Superior temporal gyrus (tissue), 1 donor: ENCODE measurements around the gene RNF207.

Experiments
- DNase-seq: peaks from one replicate; pipeline ENCODE4 v3.0.0-alpha.2; 2016; ENCODE audit errors: extremely low spot score

RNF207 gene

DNA sequence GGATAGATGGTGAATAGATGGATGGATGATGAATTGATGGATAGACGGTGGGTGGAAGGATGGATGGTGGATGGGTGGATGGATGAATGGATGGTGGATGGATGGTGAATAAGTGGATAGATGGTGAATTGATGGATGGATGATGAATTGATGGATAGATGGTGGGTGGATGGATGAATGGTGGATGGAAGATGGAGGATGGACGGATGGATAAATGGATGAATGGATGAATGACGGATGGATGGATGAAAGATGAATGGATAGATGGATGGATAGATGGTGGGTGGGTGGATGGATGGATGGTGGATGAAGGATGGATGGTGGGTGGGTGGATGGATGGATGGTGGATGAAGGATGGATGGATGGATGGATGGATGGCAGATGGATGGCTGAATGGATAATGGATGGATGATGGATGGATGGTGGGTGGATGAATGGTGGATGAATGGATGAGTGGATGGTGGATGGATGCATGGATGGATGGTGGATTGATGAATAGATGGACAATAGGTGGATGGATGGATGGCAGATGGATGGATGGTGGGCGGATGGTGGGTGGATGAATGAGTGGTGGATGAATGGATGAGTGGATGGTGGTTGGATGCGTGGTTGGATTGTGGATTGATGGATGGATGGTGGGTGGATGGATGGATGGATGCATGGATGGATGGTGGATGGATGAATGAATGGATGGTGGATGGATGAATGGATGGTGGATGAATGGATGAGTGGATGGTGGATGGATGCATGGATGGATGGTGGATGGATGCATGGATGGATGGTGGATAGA, 31.1 kb upstream of the RNF207 start:
- no peak for DNase-seq

DNA sequence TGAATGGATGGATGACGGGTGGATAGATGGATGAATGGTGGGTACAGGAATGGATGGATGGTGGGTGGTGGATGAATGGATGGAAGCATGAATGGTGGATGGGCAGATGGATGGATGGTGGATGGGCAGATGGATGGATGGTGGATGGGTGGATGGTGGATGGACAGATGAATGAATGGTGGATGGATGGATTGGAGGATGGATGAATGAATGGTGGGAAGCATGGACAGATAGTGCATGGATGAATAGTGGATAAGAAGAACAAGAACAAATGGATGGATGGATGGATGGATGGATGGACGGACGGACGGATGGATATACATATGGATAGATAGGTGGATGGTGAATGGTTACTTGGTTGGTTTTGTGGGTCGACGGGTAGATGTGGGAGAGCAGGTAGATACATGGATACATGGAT, 30.5 kb upstream of the RNF207 start:
- DNase-seq, result no peak

DNA sequence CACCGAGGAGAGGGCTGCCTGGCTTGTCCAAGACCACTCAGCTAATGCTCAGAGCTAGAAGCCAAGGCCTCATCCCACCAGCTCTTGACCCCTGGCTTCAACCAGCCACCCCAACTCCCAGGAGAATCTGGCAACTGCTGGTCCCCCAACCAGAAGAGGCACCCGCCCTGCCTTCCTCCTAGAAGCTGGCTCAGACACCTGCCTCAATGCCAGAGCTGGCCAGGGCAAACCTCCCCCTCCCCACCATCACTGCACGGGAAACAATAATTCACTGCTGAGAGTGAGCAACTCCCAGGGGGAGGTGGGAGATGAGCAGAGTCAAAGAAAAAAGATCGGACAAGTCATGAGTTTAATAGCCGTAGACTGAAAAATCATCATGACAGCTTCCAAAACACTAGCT, 29.1 kb upstream of the RNF207 start:
- DNase-seq, result no peak

DNA sequence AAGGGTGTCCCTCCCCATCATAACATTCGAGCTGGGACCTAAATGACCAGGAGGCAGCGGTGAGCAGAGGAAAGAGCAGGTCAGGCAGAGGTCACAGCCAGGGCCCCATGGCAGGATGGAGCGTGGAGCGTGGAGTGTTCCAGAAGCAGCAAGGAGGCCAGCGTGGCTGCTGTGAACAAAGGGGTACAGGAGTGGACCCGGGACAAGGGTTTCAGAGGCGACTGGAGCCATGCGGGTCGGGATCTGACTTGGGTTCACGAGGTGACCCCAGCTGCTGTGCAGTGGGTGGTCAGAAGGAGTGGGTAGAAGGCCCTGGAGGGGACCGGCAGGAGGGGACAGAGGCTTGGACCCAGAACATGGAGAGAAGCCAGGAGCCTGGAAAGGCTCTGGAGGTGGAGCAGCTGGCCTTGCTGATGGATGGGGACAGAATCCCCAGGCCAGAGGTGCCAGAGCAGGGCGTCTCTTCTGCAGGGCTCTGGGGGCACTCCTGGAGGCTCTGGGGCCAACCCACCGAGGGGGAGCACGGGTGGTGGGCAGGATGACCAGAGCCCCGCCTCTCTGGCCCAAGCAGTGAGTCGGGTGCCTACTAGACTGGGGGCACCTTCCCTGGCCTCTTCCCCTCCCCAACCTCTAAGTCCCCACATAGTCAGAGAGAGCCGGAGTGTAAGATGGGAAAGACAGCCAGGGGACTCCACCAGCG, 28.1 kb upstream of the RNF207 start:
- no peak for DNase-seq

DNA sequence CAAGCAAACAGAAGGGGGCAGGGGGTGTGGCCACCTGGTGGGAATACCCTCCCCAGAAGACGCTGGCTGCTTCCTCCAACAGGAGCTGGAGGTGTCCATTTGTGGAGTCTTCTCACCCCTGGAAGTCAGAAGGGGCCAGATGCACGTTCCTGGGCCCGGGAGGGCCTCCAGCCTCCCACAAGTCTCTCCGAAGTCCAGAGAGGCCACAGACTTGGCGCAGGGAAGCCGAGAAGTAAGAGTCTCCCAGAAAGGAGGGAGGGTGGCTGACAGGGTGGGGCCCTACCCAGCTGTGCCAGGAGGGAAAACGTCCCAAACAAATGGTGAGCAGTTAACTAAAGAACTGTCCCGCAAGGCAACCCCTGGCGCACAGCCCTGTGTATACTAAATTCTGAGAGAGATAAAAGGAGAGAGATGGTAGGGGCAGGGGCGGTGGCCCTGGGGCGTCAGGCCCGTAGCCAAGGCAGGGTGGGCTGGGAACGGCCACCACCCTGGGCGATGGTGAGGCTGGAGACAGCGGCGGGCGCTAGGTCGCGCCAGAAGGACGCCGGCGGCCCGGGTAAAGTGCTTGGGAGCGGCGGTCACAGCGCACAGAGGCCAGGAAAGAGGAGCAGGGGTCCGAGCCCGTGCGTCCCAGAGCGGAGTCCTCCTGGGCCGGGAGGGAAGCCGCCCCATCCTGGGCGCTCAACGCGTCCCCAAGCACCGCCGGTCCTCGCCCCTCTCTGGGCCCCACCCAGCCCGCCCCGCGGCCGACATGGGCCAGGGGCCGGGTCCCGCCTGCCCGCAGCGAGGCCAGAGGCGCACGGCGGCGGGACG, 27.0 kb upstream of the RNF207 start:
- no peak for DNase-seq

DNA sequence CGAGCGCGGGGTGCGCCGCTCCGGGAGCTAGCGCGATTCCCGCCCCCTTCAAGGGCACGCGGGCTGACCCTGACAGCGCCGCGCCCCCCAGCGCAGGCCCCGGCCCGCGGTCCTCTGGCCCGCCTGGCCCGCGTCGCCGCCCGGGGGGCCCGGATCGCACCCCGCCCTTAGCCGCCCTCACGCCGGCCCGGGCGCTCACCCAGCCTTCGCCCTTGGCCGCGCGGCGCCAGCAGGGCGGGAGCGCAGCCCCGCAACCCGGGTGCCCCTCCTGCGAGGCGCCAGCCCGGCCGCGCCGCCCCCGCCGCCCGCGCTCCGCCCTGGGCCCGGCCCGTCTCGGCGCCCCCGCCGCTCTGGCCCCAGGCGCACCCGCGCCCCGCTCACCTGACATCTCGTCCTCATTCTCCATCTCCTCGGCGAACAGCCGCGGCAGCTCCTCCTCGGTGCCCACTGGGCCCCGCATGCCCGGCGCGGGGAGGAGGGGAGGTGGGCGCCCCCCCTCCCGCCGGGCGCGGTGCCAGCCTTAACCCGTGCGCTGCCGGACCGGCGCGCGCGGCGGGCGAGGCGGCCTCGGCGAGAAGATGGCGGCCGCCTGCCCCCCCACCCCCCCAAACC, 26.2 kb upstream of the RNF207 start:
- no peak for DNase-seq

DNA sequence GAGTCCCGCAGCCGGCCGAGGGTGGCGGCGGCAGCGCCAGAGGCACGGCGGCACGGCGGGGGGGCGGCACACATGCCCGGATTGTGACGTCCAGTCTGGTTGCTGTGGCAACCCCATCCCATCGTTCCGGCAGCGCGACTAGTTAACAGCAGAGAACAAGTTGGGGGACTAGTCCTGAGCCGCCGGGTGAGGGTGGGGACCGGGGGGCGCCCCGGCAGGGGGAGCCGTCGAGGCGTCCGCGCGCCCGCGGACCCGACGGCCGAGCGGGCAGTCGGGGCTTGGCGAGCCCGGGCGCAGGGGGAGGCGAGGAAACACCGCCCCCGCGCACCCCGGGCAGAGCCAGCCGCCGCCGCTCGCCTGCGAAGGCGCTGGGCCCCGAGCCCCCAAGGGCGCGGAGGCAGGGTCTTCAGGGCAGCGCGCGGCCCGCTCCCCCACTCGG, 25.6 kb upstream of the RNF207 start, which contains the start of gene CHD5:
Gene CHD5, minus strand, starts transcription at position 54 of the 439 bp plus-strand sequence. CDS start 298 bp downstream, outside the sequence.
- DNase-seq, result no peak

DNA sequence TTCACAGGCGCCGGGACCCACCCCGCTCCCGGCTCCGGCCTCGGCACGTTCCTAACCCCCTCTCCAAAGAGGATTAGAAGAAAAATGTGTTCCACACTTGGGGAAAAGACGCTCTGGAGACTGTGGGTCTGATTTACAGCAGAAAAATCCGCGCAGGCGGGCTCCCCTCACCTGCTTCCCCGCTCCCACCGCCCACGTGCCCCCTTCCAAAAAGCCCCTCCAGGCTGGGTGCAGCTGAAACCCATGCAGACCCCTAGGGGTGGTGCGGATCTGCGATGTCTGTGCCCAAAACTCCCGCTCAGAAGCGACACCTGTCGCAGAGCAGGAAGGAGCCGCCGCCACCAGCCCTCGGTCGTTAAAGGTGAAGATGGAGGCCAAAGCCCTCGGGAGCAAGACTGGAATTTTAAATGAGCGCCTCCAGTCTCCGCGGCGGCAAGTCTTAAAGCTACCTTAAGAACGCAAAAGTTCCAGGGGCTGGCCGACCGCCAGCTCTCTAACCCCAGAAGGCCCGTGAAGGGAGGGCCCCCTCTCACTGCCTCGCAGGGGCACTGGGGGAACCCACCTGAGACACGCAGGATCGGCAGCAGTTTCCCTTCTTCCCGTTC, 25.1 kb upstream of the RNF207 start:
- no peak for DNase-seq

DNA sequence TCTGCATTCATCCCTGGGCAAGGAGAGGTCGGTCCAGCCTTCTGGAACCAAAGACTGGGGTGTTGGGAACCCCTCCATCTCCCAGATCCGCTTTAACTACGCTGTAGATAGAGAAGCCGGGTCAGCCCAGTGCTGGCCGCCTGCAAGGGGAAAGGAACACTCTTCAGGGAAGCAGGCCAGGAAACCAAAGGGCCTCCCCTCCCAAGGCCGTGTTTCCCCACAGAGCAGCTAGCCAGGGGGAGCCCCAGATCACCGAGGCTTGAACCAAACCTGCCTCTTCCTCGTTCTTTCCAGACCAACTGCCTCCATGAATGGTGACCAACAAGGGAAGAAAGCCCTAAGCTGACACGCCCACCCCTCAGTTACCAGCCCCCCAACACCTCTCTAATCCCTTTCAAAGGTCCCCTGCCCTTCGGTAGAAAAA, 24.6 kb upstream of the RNF207 start:
- no peak for DNase-seq

DNA sequence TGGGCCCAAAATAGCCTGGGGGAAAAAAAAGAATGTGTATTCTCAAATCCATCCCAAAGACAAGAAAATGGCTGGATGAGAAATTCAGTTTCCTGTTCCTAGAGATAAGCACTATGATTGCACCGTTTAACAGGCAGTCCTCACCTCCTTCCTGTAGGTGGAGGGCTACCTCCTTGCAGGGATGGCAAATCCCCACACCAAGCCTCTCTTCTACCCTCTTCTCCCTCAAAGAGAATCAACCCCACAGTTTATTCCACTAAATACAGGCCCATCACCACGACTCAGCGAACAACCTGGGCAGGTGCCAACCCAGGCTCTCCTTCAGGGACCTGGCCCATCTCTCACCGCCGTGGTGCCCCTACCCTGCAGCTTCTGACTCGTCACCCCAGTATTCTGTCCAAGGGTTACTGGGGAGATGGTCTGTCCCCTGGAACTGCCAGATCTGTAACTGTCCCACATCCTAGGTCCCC, 22.4 kb upstream of the RNF207 start:
- DNase-seq, result no peak

DNA sequence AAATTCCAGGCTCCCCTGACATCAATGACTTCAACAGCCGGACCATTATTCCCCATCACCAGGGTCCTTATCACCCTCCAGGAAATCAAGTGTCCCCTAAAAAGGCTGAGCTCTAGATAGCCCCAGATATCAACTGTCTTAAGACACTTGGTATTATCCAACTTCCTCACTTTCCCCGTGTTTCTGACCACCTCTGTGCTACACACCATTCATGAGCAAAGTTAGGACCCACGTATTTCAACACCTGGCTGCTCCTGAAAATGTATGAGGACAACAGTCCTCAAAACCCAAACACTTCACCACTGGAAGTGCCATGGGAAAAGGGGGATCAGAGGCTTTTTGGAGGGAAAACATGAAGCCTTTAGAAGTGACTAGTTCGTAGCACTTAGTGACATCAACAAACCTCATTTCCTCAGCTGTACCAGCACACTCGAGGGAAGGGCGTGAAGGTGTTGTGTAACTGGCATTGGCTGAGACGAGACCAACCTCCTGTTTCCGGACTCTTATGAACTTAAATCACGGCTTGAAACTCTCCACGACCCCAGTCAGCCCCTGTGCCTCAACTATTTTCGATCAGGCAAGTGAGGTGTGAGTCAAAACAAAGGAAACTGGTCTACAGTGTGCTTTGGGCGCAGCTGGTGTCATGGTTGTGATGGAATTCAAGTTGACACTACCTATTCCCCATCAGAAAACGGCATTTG, 21.7 kb upstream of the RNF207 start:
- no peak for DNase-seq

DNA sequence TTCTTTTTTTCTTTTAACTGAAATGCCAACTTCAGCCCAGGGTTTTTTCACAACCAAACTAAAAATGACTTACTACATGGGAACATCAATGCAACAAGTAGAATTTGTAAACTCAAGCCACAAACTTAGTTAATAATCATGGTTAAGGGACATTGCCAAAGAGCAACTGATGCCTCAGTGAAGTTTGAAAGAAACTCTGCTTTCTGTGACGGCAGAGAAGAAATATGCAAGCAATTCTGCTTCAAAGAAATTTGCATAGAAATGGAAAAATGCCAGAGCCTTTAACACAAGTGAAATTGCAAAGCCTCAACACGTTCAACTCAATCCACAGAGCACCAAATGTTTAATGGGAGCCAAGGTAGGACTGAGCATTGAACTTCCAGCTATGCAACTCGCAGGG, 20.8 kb upstream of the RNF207 start:
- DNase-seq, result peak; percentile 13

DNA sequence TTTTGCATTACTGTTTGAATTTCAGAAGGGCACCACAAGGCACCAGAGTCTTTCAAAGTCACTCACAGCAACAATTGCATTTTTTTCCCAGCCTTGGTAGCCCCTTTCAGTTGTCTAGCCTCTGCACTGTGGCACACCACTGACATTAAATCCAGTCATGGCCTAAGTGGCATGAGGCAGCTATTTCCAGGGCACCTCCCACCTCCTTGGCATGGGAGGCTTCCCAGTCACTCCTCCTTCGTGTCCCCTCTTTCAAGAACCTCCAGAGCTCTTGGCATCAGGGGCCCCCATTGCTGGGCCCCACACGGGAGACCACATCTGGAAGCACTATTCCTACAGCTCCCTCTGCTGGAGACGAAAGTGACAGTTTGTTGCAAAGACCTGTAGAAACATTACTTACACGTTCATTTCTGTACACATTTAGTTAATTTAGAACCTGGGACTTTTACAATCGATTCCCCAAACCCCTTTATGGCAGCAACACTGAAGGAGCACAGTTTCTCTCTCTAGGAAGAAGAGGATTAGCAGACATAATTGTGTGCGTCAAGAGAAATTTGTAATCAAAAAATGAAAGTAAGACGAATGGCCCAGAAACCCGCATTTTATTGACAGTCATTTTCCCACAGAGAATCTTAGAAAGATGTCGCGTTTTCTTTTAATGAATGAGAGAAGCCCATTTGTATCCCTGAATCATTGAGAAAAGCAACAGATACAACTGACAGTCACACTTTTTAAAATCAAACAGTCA, 20.1 kb upstream of the RNF207 start:
- DNase-seq, result peak; percentile 9

DNA sequence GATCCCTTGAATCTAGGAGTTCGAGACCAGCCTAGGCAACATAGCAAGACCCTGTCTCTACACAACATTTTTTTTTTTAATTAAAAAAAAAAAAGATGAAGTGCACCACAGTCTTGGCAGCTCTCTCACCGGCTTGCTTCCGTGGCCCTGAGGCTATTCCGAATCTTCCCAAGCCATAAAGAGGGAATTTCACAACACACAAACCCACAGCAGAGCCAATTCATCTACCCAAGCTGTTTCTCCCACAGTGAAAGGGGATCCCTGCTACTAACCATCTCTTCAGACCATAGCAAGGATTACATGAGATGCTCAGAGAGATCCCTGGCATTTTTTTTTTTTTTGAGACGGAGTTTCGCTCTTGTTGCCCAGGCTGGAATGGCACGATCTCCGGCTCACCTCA, 17.5 kb upstream of the RNF207 start:
- no peak for DNase-seq

DNA sequence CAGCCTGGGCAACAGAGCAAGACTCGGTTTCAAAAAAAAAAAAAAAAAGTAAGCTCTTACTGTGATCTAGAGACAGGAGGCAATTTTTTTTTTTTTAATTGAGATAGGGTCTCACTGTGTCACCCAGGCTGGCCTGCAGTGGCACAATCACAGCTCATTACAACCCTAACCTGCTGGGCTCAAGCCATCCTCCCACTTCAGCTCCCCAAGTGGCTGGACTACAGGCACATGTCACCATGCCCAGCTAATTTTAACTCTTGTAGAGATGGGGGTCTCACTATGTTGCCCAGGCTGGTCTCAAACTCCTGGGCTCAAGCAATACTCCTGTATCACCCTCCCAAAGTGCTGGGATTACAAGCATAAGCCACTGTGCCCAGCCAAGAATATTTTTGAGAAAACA, 14.0 kb upstream of the RNF207 start:
- DNase-seq, result no peak

DNA sequence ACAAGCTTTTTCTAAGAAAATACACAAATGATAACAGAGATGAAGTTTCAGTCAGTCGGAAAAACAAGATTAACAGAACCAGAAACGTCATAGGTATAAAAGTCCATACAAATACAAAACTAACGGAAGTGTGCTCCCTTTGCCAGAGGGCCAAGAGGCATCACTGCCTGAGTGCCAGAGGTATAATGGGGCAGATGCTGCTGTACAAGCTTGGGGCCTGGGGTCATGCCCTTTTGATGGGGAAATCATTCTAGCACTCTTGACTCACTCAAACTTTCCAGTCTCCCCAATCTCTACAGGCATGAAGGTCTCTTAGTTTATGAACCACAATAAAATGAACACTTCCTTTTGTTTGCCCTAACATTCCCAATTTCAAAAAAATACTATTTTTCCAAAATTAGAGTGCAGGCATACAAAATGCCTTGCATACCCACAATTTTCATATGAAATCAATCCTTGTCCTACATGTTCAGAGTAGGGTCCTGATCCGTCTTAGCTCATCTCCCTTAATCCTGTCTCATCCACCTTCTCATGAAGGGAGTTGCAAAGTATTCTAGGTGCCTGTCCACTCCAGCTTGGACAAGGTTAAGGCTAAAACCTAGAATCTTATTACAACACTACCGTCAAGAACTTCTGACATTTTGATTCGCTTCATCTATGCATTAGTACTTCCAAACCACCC, 8.0 kb upstream of the RNF207 start:
- no peak for DNase-seq

DNA sequence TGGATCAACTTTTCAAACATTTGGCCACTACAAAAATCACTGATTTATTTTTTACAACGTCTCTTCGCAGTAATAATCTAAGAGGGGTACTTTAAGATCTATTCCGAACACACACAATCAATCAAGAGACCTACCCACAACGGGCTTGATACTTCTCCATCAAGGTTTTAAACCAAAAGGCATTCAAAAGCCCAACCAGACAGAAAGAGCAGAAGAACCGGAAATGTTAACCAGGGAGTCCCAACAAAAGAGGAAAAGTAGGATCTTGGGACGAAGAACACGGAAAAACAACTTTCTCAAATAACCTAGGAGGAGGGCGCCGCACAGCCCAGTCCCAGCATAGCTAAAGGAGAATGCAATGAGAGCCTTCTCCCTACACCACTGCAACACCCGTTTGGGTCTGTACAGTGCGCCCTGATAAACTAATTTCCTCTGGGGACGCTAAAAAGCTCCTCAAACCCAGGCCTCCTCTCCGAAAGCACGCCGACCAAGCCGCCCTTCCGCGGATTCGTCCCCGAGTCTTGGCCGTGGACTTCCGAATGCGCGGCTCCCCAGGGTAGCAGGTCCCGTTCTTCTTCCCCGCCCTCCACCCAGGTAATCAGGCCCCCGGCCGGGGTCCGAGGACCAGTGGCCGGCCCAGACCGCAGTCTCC, 7.1 kb upstream of the RNF207 start:
- no peak for DNase-seq

DNA sequence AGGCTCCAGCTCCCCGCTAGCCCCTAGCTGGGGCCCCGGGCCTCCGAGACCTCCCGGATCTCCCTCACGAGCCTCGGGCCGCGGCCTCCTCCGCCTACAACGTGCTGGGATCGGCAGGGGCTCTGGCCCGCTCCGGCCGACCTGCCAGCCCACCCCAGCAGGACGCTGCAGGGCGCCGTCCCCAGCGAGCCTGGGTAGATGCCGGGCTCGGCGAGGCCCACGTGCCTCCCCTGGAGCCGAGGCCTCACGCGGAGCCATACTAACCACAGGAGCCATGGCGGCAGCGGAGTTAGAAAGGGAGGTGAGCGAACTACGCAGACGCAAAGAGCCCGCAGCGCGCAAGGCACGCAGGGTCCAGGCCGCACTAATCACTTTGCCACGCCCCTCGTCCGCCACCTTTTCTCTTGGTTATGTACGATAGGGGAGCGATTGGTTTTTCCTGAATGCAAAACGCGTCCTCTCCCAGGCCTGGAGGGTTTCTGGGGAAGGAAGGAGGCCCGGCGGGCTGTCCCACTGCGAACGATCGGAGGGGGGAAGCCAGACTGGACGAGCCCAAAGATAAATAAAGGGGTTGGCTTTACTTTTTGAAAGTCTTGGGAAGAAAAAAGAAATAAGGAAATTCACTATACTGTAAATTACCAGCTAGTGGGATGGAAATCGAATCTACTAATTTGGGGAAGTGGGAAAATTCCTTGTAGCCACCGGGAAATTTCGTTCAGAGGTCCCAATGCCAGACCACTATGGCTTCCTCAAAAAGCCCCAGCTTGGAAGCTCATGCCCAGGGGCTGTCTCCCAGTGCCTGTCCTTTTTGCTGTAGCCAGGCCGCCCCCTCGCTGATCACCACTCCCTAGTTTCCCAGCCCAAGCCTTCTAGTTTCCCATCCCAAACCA, 6.4 kb upstream of the RNF207 start, which contains the start of gene RPL22:
Gene RPL22, minus strand, starts transcription at position 298 of the 890 bp plus-strand sequence. Its CDS starts 22 bp downstream, at position 276.
- peak; percentile 99 for DNase-seq
